ENCODE measurements around the gene DACH2. TPM values are rescaled to one million over a fixed set of nuclear protein-coding genes. Genes with fewer than 3 reads are reported as not detected.
"Not testable (repeated sequence)": the region's sequence is repeated elsewhere in the genome, so short reads cannot be mapped to it uniquely, and the experiment has no call there.

DACH2 gene
- total RNA-seq, 1 donor from 2014 or later = not detected

DNA sequence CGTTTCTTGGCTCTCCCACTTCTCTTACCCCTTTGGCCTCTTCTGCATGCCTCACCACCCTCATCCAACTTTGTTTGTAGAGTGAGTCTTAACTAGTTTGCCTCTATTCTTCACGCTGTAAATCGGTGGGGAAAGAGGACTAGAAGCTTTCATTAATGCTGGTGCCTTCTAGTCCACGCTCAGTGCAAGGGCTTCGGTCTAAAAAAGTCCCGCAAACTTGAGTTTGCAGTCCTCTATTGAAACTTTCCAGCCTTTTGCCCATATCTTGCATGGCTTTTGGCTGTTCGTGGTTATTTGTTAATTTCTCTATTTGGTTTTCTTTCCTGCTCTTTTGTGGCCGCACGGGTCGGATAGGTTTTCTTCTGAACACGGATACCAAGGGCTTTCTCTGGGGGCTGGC lies 868 bp downstream of the DACH2 start:
- Mint-ChIP-seq H3K9me3 (ENCODE audit: low read depth) (no peaks in the 10 kb centered on the region), H3K27ac (ENCODE audit: unreplicated experiment) (no peak overlapping the region), H3K4me3 (ENCODE audit: unreplicated experiment) (peak overlapping the region; percentile 84), H3K4me1 (ENCODE audit: low read depth) (peaks cover 21% of the 10 kb centered on the region), H3K36me3 (ENCODE audit: low read depth) (peaks cover 2% of the 10 kb centered on the region), H3K27me3 (ENCODE audit: low read depth) (peaks cover 56% of the 10 kb centered on the region)
- TF ChIP-seq, protein P1, sequence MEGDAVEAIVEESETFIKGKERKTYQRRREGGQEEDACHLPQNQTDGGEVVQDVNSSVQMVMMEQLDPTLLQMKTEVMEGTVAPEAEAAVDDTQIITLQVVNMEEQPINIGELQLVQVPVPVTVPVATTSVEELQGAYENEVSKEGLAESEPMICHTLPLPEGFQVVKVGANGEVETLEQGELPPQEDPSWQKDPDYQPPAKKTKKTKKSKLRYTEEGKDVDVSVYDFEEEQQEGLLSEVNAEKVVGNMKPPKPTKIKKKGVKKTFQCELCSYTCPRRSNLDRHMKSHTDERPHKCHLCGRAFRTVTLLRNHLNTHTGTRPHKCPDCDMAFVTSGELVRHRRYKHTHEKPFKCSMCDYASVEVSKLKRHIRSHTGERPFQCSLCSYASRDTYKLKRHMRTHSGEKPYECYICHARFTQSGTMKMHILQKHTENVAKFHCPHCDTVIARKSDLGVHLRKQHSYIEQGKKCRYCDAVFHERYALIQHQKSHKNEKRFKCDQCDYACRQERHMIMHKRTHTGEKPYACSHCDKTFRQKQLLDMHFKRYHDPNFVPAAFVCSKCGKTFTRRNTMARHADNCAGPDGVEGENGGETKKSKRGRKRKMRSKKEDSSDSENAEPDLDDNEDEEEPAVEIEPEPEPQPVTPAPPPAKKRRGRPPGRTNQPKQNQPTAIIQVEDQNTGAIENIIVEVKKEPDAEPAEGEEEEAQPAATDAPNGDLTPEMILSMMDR (IDR thresholded peaks at IDR 0.05) = no peak
- no peak for DNase-seq (ENCODE audit: low spot score)

DNA sequence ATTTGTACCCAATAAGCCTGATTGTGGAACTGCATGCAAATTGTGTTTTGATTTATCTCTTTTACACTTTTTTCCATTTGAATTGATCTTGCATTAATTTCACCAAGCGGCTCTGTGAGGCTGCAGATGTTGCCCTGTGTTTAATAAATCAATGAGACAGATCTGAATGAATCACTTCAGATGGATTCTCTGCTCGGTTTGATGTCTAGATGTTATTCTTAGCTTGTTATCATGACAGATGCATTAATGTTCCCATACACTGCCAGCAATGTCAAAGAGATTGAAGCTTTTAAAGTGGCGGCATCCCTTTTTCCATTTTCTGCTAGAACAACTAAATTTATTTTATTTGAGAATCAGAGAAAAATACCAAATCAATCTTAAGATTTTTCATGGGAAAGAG lies 6.3 kb downstream of the DACH2 start:
- no peak overlapping the region for H3K4me3 Mint-ChIP-seq (ENCODE audit: unreplicated experiment)
- H3K36me3 Mint-ChIP-seq (ENCODE audit: low read depth) = no peaks in the 10 kb centered on the region
- TF ChIP-seq, protein P1 (IDR thresholded peaks at IDR 0.05) = no peak
- no peak for DNase-seq (ENCODE audit: low spot score)
- H3K27me3 Mint-ChIP-seq (ENCODE audit: low read depth) = peaks cover 36% of the 10 kb centered on the region
- H3K27ac Mint-ChIP-seq (ENCODE audit: unreplicated experiment) = no peak overlapping the region
- H3K4me1 Mint-ChIP-seq (ENCODE audit: low read depth) = no peaks in the 10 kb centered on the region
- no peaks in the 10 kb centered on the region for H3K9me3 Mint-ChIP-seq (ENCODE audit: low read depth)

DNA sequence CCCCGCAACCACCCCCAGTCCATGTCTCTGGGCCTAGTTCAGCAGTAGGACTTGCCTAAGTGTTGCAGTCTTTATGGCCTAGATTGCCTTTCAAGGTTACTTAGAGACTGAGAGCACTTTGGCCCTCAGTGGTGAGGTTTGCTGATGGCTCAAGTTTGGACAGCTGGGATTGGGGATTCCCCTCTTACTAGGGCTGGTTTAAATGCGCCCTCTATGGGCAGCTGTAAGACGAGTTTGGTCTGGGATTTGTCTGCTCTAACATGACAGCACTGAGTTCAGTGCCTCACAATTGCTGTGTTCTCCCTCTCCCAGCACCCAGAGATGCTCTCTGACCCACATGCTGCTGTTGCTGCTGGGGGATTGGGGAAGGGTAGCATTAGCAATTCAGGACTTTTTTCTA lies 23.1 kb downstream of the DACH2 start:
- peak; percentile 33 for DNase-seq (ENCODE audit: low spot score)
- TF ChIP-seq, protein P1 (IDR thresholded peaks at IDR 0.05) = peak; percentile 63
- no peaks in the 10 kb centered on the region for H3K36me3 Mint-ChIP-seq (ENCODE audit: low read depth)

DNA sequence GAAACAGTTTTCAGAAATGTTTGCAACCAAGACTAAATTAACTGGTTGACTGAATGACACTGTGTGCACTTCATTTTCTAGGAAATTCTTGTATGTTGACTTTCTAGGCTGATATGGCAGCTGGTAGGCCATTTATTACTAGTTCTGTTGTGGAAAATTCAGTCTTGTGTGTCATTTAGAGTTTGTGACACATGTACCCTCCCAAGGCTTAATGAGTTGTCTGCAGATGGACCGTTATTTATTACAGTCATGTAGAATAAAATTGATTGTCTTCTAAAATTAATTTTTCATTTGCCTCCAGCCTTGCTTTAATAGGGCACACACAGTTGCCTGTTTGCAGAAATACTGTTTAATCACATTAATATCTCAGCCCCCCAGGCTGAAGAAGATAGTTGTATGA lies 30.7 kb downstream of the DACH2 start:
- TF ChIP-seq, protein P1 (IDR thresholded peaks at IDR 0.05) = no peak
- Mint-ChIP-seq H3K27me3 (ENCODE audit: low read depth) (peaks cover 5% of the 10 kb centered on the region), H3K4me3 (ENCODE audit: unreplicated experiment) (no peak overlapping the region), H3K4me1 (ENCODE audit: low read depth) (no peaks in the 10 kb centered on the region), H3K27ac (ENCODE audit: unreplicated experiment) (no peak overlapping the region), H3K9me3 (ENCODE audit: low read depth) (peaks cover 4% of the 10 kb centered on the region), H3K36me3 (ENCODE audit: low read depth) (no peaks in the 10 kb centered on the region)
- no peak for DNase-seq (ENCODE audit: low spot score)

More for the DNA sequence above, 23.1 kb downstream of the DACH2 start:
- no peak overlapping the region for H3K27ac Mint-ChIP-seq (ENCODE audit: unreplicated experiment)
- no peaks in the 10 kb centered on the region for H3K4me1 Mint-ChIP-seq (ENCODE audit: low read depth)
- no peaks in the 10 kb centered on the region for H3K9me3 Mint-ChIP-seq (ENCODE audit: low read depth)
- peaks cover 22% of the 10 kb centered on the region for H3K27me3 Mint-ChIP-seq (ENCODE audit: low read depth)
- H3K4me3 Mint-ChIP-seq (ENCODE audit: unreplicated experiment) = no peak overlapping the region

DNA sequence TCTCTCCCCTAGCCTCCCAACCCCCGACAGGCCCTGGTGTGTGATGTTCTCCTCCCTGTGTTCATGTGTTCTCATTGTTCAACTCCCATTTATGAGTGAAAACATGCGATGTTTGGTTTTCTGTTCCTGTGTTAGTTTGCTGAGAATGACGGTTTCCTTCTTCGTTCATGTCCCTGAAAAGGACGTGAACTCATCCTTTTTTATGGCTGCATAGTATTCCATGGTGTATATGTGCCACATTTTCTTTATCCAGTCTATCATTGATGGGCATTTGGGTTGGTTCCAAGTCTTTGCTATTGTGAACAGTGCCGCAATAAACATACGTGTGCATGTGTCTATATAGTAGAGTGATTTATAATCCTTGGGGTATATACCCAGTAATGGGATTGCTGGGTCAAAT lies 33.1 kb downstream of the DACH2 start:
- H3K4me3 Mint-ChIP-seq (ENCODE audit: unreplicated experiment); H3K36me3 Mint-ChIP-seq (ENCODE audit: low read depth); H3K9me3 Mint-ChIP-seq (ENCODE audit: low read depth); H3K27ac Mint-ChIP-seq (ENCODE audit: unreplicated experiment); H3K27me3 Mint-ChIP-seq (ENCODE audit: low read depth); H3K4me1 Mint-ChIP-seq (ENCODE audit: low read depth): not testable (repeated sequence)
- DNase-seq (ENCODE audit: low spot score) = peak; percentile 11

DNA sequence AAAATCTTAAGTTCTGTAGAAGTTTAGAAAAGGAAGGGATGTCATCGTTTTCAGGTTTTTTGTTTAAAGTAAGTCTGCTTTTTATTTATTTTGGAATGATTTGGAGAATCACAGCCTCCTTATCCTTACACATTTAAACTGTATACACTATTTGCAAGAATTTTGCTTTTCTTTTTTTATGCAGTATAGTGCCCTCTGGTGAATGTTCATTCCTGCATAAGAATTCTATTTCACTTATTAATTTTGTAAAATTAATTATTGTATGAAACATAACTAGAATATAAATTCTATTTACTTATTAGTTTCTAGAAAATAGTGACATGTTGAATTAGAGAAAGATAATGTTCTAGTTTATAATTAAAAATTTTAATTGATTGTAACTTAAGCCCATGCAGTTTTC lies 44.6 kb downstream of the DACH2 start:
- TF ChIP-seq, protein P1 (IDR thresholded peaks at IDR 0.05) = peak; percentile 72
- Mint-ChIP-seq H3K36me3 (ENCODE audit: low read depth) (no peaks in the 10 kb centered on the region), H3K27me3 (ENCODE audit: low read depth) (no peaks in the 10 kb centered on the region), H3K4me3 (ENCODE audit: unreplicated experiment) (no peak overlapping the region), H3K27ac (ENCODE audit: unreplicated experiment) (no peak overlapping the region), H3K9me3 (ENCODE audit: low read depth) (peaks cover 18% of the 10 kb centered on the region), H3K4me1 (ENCODE audit: low read depth) (no peaks in the 10 kb centered on the region)
- no peak for DNase-seq (ENCODE audit: low spot score)
